ENCODE data around the gene TRIM28.

Gene TRIM28

GRCh38 chr19:58559275-58560006 is 15.6 kb downstream of the TRIM28 start:
- TF ChIP-seq EP300 (IDR thresholded peaks at IDR 0.05; ENCODE audit: borderline replicate concordance) = no peak
- peak; percentile 55 for TF ChIP-seq TCF12 (IDR thresholded peaks at IDR 0.05; ENCODE audit: low read depth)
- peak; percentile 43; the same call in 1 of the 2 replicates for TF ChIP-seq EGR1 (IDR thresholded peaks at IDR 0.05)
- no peak for TF ChIP-seq FOXM1 (IDR thresholded peaks at IDR 0.05; ENCODE audit: borderline replicate concordance, low read depth)
- TF ChIP-seq USF1 (IDR thresholded peaks at IDR 0.05) = no peak
- TF ChIP-seq RAD21 (IDR thresholded peaks at IDR 0.05; ENCODE audit: low read depth) = no peak
- TF ChIP-seq REST (IDR thresholded peaks at IDR 0.05; ENCODE audit: low read depth) = no peak
- TF ChIP-seq TEAD4 (IDR thresholded peaks at IDR 0.05) = no peak
- TF ChIP-seq ZBTB7A (IDR thresholded peaks at IDR 0.05; ENCODE audit: low read depth) = no peak
- 0 out of 2 replicates have a peak, but pooled peaks have one; percentile 10 for TF ChIP-seq NFIC (IDR thresholded peaks at IDR 0.05)
- TF ChIP-seq YY1 (IDR thresholded peaks at IDR 0.05; ENCODE audit: low read depth) = peak; percentile 47
- TF ChIP-seq MAX (IDR thresholded peaks at IDR 0.05) = peak; percentile 97
- peak; percentile 53; the same call in 1 of the 2 replicates for TF ChIP-seq TAF1 (IDR thresholded peaks at IDR 0.05; ENCODE audit: low read depth)
- no peak for TF ChIP-seq CEBPB (IDR thresholded peaks at IDR 0.05)
- no peak for TF ChIP-seq CREB1 (IDR thresholded peaks at IDR 0.05; ENCODE audit: low read depth)

DNA sequence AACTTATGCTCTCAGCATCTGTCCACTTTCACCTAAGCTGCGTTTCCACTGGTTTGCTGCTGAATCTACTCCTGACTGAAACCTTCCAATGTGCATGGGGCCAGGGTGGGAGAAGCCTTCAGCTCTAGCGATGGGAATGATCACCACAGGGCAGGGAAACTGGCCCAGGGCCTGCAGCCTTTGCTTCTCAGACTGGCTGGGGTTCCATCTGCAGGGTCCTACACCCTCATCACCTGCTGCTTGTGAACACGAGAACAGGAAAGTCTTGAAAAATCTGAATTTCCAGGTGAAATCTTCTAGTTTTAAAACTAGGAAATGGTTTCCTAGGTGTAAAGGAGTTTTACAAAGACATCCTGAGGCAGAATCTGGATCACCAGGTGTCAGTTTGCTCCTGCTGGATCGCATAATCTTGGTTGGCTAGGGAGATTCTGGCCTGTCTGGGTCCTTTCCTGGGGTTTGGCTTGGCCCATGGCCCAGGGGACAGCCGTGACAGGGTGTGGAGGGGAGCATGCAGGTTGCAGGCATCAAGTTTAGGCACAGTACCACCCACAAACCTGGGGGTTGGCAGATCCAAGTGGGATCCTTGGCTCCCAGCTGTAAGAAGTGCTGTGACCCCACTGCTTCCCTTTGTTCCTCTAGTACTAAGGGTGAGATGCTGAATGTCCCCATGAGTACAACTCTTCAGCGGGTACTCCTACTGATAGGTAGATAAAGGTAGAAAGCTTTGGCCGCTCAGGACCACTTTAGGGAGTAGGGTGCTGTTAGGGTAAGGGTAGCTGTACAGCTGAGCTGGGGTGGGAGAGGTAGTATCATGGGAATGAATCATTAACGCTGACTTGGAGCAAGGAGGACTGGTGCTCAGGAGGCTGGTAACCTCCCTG is 16.4 kb downstream of the TRIM28 start:
- no peak for TF ChIP-seq MAX (IDR thresholded peaks at IDR 0.05)
- no peak for TF ChIP-seq CEBPB (IDR thresholded peaks at IDR 0.05)
- no peak for TF ChIP-seq TAF1 (IDR thresholded peaks at IDR 0.05; ENCODE audit: low read depth)
- TF ChIP-seq YY1 (IDR thresholded peaks at IDR 0.05; ENCODE audit: low read depth) = no peak
- TF ChIP-seq EP300 (IDR thresholded peaks at IDR 0.05; ENCODE audit: borderline replicate concordance) = no peak
- TF ChIP-seq TCF12 (IDR thresholded peaks at IDR 0.05; ENCODE audit: low read depth) = no peak
- no peak for TF ChIP-seq REST (IDR thresholded peaks at IDR 0.05; ENCODE audit: low read depth)
- no peak for TF ChIP-seq CREB1 (IDR thresholded peaks at IDR 0.05; ENCODE audit: low read depth)
- no peak for TF ChIP-seq RAD21 (IDR thresholded peaks at IDR 0.05; ENCODE audit: low read depth)
- no peak for TF ChIP-seq FOXM1 (IDR thresholded peaks at IDR 0.05; ENCODE audit: borderline replicate concordance, low read depth)

- TF ChIP-seq YY1 (IDR thresholded peaks at IDR 0.05; ENCODE audit: low read depth) = no peak
- TF ChIP-seq USF1 (IDR thresholded peaks at IDR 0.05) = no peak
These were observed 17.1 kb downstream of the TRIM28 start for GRCh38 chr19:58560921-58561320.

DNA sequence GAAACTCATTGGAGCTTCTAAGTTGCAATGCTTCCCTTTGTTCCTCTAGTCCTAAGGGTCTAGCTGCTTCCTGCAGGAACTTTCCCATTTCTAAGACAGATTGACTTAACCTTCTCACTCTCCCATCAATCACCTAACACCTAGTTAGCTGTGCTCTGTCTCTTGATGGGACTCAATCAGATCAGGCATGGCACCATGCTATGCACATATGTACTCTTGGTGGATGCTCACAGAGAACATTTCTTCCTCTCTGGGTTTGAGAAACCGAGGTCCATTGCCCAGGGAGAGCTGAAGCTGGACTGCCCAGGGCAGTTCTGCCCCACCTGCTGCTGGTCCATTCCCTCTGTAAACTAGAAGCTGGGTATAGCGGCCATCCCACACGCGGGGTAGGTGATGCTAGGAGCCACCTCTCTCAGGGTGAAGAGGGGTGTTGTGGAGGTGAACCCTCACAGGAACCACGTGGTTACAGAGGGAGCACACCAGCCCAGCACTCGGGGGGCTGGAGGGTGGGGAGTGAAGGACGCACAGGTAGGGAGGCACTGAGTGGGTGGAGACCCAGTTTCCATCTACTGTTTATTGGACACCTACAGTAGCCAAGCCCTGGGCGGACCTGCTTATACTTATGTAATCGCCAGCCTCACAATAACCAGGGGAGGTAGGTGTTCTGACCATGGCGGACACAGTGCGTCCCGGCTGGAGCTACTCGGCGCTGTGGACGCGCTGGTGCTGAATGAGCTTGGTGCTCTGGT is 17.7 kb downstream of the TRIM28 start:
- TF ChIP-seq ZBTB7A (IDR thresholded peaks at IDR 0.05; ENCODE audit: low read depth) (no peak), CEBPB (IDR thresholded peaks at IDR 0.05) (no peak), FOXM1 (IDR thresholded peaks at IDR 0.05; ENCODE audit: borderline replicate concordance, low read depth) (no peak), CREB1 (IDR thresholded peaks at IDR 0.05; ENCODE audit: low read depth) (no peak), TAF1 (IDR thresholded peaks at IDR 0.05; ENCODE audit: low read depth) (no peak), EGR1 (IDR thresholded peaks at IDR 0.05) (no peak), REST (IDR thresholded peaks at IDR 0.05; ENCODE audit: low read depth) (no peak), TEAD4 (IDR thresholded peaks at IDR 0.05) (no peak), RAD21 (IDR thresholded peaks at IDR 0.05; ENCODE audit: low read depth) (no peak), NFIC (IDR thresholded peaks at IDR 0.05) (no peak), USF1 (IDR thresholded peaks at IDR 0.05) (no peak), EP300 (IDR thresholded peaks at IDR 0.05; ENCODE audit: borderline replicate concordance) (no peak), TCF12 (IDR thresholded peaks at IDR 0.05; ENCODE audit: low read depth) (no peak), YY1 (IDR thresholded peaks at IDR 0.05; ENCODE audit: low read depth) (no peak), MAX (IDR thresholded peaks at IDR 0.05) (no peak)
